Fibroblast of the conjunctiva (primary cell): ENCODE data around the gene ATP11B.
"Not testable (repeated sequence)": the region's sequence is repeated elsewhere in the genome, so short reads cannot be mapped to it uniquely, and the experiment has no call there.

Source experiments
- DNase-seq: peaks from one replicate; pipeline ENCODE4 v3.0.0-alpha.2; 2010; ENCODE audit warnings: low read depth

The ATP11B gene

GRCh38 chr3:182837855-182838454 lies 44.7 kb downstream of the ATP11B start:
- peak; percentile 18 for DNase-seq

GRCh38 chr3:182843478-182843877 lies 50.2 kb downstream of the ATP11B start:
- no peak for DNase-seq

GRCh38 chr3:182848906-182849305 lies 55.6 kb downstream of the ATP11B start:
- no peak for DNase-seq

- no peak for DNase-seq
Observed at GRCh38 chr3:182855076-182855475, 61.8 kb downstream of the ATP11B start.

GRCh38 chr3:182861348-182861747 lies 68.0 kb downstream of the ATP11B start:
- DNase-seq = no peak

GRCh38 chr3:182862159-182862860 lies 69.0 kb downstream of the ATP11B start:
- DNase-seq = no peak

- DNase-seq = no peak
Observed at GRCh38 chr3:182869059-182869458, 75.8 kb downstream of the ATP11B start.

GRCh38 chr3:182870917-182871316 lies 77.6 kb downstream of the ATP11B start:
- not testable (repeated sequence) for DNase-seq

GRCh38 chr3:182879031-182879611 lies 85.8 kb downstream of the ATP11B start:
- no peak for DNase-seq

- no peak for DNase-seq
Observed at GRCh38 chr3:182886497-182886896, 93.2 kb downstream of the ATP11B start.

- DNase-seq = no peak
Observed at GRCh38 chr3:182889948-182890629, 96.8 kb downstream of the ATP11B start.

- no peak for DNase-seq
Observed at GRCh38 chr3:182891364-182891763, 98.1 kb downstream of the ATP11B start.

- no peak for DNase-seq
Observed at GRCh38 chr3:182892226-182892625, 98.9 kb downstream of the ATP11B start.

GRCh38 chr3:182895513-182896112 lies 102.3 kb downstream of the ATP11B start:
- DNase-seq = no peak

GRCh38 chr3:182896553-182896952 lies 103.2 kb downstream of the ATP11B start:
- DNase-seq = no peak

- no peak for DNase-seq
Observed at GRCh38 chr3:182902236-182902635, 108.9 kb downstream of the ATP11B start.

GRCh38 chr3:182904164-182904563 lies 110.9 kb downstream of the ATP11B start:
- DNase-seq = no peak

GRCh38 chr3:182905623-182906022 lies 112.3 kb downstream of the ATP11B start:
- no peak for DNase-seq

GRCh38 chr3:182906036-182906435 lies 112.7 kb downstream of the ATP11B start:
- DNase-seq = no peak

- no peak for DNase-seq
Observed at GRCh38 chr3:182908471-182908870, 115.2 kb downstream of the ATP11B start.

GRCh38 chr3:182909318-182910040 lies 116.2 kb downstream of the ATP11B start:
- DNase-seq = no peak
